GM23248 (cell line): Measurements from ENCODE around the gene SWAP70. TPM values are rescaled to one million over a fixed set of nuclear protein-coding genes. Genes with fewer than 3 reads are reported as not detected.

Experiments used
- DNase-seq: peaks from one replicate; pipeline ENCODE4 v3.0.0-alpha.2; 2015
- H2AFZ ChIP-seq: fragments of 200-600 bp; sonication (generic); 2 replicates; pipeline ENCODE4 v1.6.1; 2016; ENCODE audit warnings: antibody characterized with exemption
- H3F3A ChIP-seq: fragments of 200-600 bp; sonication (generic); 2 replicates; pipeline ENCODE4 v1.6.1; 2016; ENCODE audit warnings: mild to moderate bottlenecking, antibody characterized with exemption, mixed run types; ENCODE audit not compliant: insufficient read depth
- H3K27ac ChIP-seq: fragments of 200-600 bp; sonication (generic); 2 replicates; pipeline ENCODE4 v1.5.1; 2016; ENCODE audit warnings: mild to moderate bottlenecking
- H3K27me3 ChIP-seq: fragments of 200-600 bp; sonication (generic); replicated peaks from 2 replicates; pipeline ENCODE4 v1.6.1; 2016; ENCODE audit warnings: mild to moderate bottlenecking; ENCODE audit not compliant: insufficient read depth
- H3K36me3 ChIP-seq: fragments of 200-600 bp; sonication (generic); 2 replicates; pipeline ENCODE4 v1.6.1; 2016; ENCODE audit warnings: low read depth, mild to moderate bottlenecking
- H3K4me1 ChIP-seq: fragments of 200-600 bp; sonication (generic); 2 replicates; pipeline ENCODE4 v1.6.1; 2016; ENCODE audit warnings: mild to moderate bottlenecking; ENCODE audit not compliant: insufficient read depth
- H3K4me2 ChIP-seq: fragments of 200-600 bp; sonication (generic); one replicate; pipeline ENCODE4 v1.6.1; 2016; ENCODE audit warnings: mild to moderate bottlenecking; ENCODE audit not compliant: unreplicated experiment
- H3K4me3 ChIP-seq: fragments of 200-600 bp; sonication (generic); 2 replicates; pipeline ENCODE4 v1.5.1; 2016; ENCODE audit warnings: mild to moderate bottlenecking
- H3K79me2 ChIP-seq: fragments of 200-600 bp; sonication (generic); 2 replicates; pipeline ENCODE4 v1.6.1; 2016; ENCODE audit warnings: mild to moderate bottlenecking; ENCODE audit not compliant: insufficient read depth
- H3K9ac ChIP-seq: fragments of 200-600 bp; sonication (generic); 2 replicates; pipeline ENCODE4 v1.6.1; 2016; ENCODE audit warnings: mild to moderate bottlenecking
- H3K9me2 ChIP-seq: fragments of 200-600 bp; sonication (generic); 2 replicates; pipeline ENCODE4 v1.6.1; 2016; ENCODE audit warnings: mixed run types, mild to moderate bottlenecking, moderate library complexity; ENCODE audit not compliant: insufficient read depth
- H3K9me3 ChIP-seq: fragments of 200-600 bp; sonication (generic); one replicate; pipeline ENCODE4 v1.6.1; 2017; ENCODE audit warnings: low read depth
- H4K20me1 ChIP-seq: fragments of 200-600 bp; sonication (generic); 2 replicates; pipeline ENCODE4 v1.6.0; 2016; ENCODE audit not compliant: insufficient read depth
- EZH2 ChIP-seq: fragments of 200-600 bp; sonication (generic); IDR thresholded peaks from 2 replicates; pipeline ENCODE4 v1.6.1; 2018; ENCODE audit warnings: antibody characterized with exemption, mild to moderate bottlenecking; ENCODE audit not compliant: insufficient read depth, poor library complexity, severe bottlenecking
- EZH2phosphoT487 ChIP-seq: fragments of 200-600 bp; sonication (generic); IDR thresholded peaks from 2 replicates; pipeline ENCODE4 v1.6.1; 2018; ENCODE audit warnings: antibody characterized with exemption, moderate library complexity, mild to moderate bottlenecking, low read depth; ENCODE audit not compliant: insufficient read depth
- WGBS, 2 experiments: methylation state at CpG; one replicate each; pipeline ENCODE4 v1.1.6; 2015 to 2017; ENCODE audit warnings: low lambda C conversion rate in 2 of 2, low coverage in 1 of 2; ENCODE audit errors: missing lambda C conversion rate in 2 of 2; 5-methylcytosine and 5-hydroxymethylcytosine counted together
- in situ Hi-C: fragments of 300-500 bp; cut with MboI; formaldehyde crosslinking; loops from 2 replicates; pipeline ENCODE4 v1.15.0; 2020
- polyA plus RNA-seq: library from polyadenylated mRNA; unstranded; fragments of >200 nt; fragmentation: Nextera tagmentation; extraction: Ambion mirVana; gene quantifications from 2 replicates; pipeline ENCODE4 v1.2.1, GENCODE V29; 2016
- total RNA-seq: library from RNA; depleted of rRNA; stranded (reverse); fragments of >200 nt; shearing (Covaris generic); gene quantifications from 2 replicates; pipeline ENCODE4 v1.2.3, GENCODE V29; 2014

SWAP70 gene
- total and polyA plus RNA-seq, 2 experiments from 2014 or later: 46.4 to 73.3 TPM

GRCh38 chr11:9714272-9714940 is 50.5 kb downstream of the SWAP70 start:
- Histone ChIP-seq H3K9me3 (no peaks in the 10 kb centered on the region), H3K4me1 (peaks cover 19% of the 10 kb centered on the region), H3K79me2 (peaks cover 95% of the 10 kb centered on the region), H2AFZ (no peak overlapping the region), H3K4me3 (no peak overlapping the region), H3K9me2 (no peaks in the 10 kb centered on the region), H3F3A (peaks cover 9% of the 10 kb centered on the region), H3K4me2 (no peak overlapping the region), H3K9ac (no peak overlapping the region), H3K27me3 (no peaks in the 10 kb centered on the region), H3K27ac (no peak overlapping the region), H3K36me3 (no peaks in the 10 kb centered on the region; the same call in none of the 2 replicates), H4K20me1 (no peaks in the 10 kb centered on the region; the same call in 1 of the 2 replicates)
- 94 to 99% methylated on average over 5 of the region's 5 CpGs for WGBS, 2 experiments
- TF ChIP-seq EZH2phosphoT487 (no peak), EZH2 (no peak)
- peak; percentile 11 for DNase-seq
- in situ Hi-C loops: no loop called here

GRCh38 chr11:9716275-9717039 is 52.6 kb downstream of the SWAP70 start:
- no peak for TF ChIP-seq EZH2phosphoT487
- no peak for TF ChIP-seq EZH2
- H3K79me2 ChIP-seq: peaks cover 92% of the 10 kb centered on the region
- WGBS, 2 experiments: 63 to 73% methylated on average over 4 of the region's 4 CpGs
- H3K4me1 ChIP-seq: peaks cover 30% of the 10 kb centered on the region
- peak overlapping the region; percentile 26 for H3K4me2 ChIP-seq
- no peaks in the 10 kb centered on the region; the same call in 1 of the 2 replicates for H3K36me3 ChIP-seq
- H3K27ac ChIP-seq: peak overlapping the region; percentile 41
- DNase-seq: peak; percentile 77
- no peak overlapping the region for H3K4me3 ChIP-seq
- H3F3A ChIP-seq: peaks cover 9% of the 10 kb centered on the region
- H3K9ac ChIP-seq: no peak overlapping the region
- H3K27me3 ChIP-seq: no peaks in the 10 kb centered on the region
- H2AFZ ChIP-seq: no peak overlapping the region; the same call in 1 of the 2 replicates
- H3K9me3 ChIP-seq: no peaks in the 10 kb centered on the region
- in situ Hi-C loops: no loop called here
- no peaks in the 10 kb centered on the region for H3K9me2 ChIP-seq
- H4K20me1 ChIP-seq: no peaks in the 10 kb centered on the region; the same call in 1 of the 2 replicates

GRCh38 chr11:9717040-9717357 is 53.1 kb downstream of the SWAP70 start:
- H3K4me3 ChIP-seq: no peak overlapping the region
- H4K20me1 ChIP-seq: no peaks in the 10 kb centered on the region; the same call in 1 of the 2 replicates
- H3K79me2 ChIP-seq: peaks cover 92% of the 10 kb centered on the region
- peaks cover 30% of the 10 kb centered on the region for H3K4me1 ChIP-seq
- H3K4me2 ChIP-seq: peak overlapping the region; percentile 26
- H2AFZ ChIP-seq: no peak overlapping the region
- H3K9me3 ChIP-seq: no peaks in the 10 kb centered on the region
- no peak for DNase-seq
- H3K27me3 ChIP-seq: no peaks in the 10 kb centered on the region
- H3K36me3 ChIP-seq: no peaks in the 10 kb centered on the region; the same call in 1 of the 2 replicates
- H3K27ac ChIP-seq: peak overlapping the region; percentile 41
- H3K9me2 ChIP-seq: no peaks in the 10 kb centered on the region
- 97% methylated on average over 3 of the region's 3 CpGs for WGBS, 2 experiments
- no peak for TF ChIP-seq EZH2phosphoT487
- no peak for TF ChIP-seq EZH2
- in situ Hi-C loops: no loop called here
- no peak overlapping the region for H3K9ac ChIP-seq
- peaks cover 9% of the 10 kb centered on the region for H3F3A ChIP-seq

GRCh38 chr11:9717719-9718118 is 53.8 kb downstream of the SWAP70 start:
- WGBS, 2 experiments: 97 to 98% methylated on average over 2 of the region's 2 CpGs
- H2AFZ ChIP-seq: no peak overlapping the region
- H3K27me3 ChIP-seq: no peaks in the 10 kb centered on the region
- no peaks in the 10 kb centered on the region for H3K9me3 ChIP-seq
- no peak overlapping the region for H3K4me2 ChIP-seq
- DNase-seq: peak; percentile 6
- in situ Hi-C loops: no loop called here
- H3K9ac ChIP-seq: no peak overlapping the region
- H3F3A ChIP-seq: peaks cover 9% of the 10 kb centered on the region
- no peaks in the 10 kb centered on the region; the same call in 1 of the 2 replicates for H3K36me3 ChIP-seq
- H3K27ac ChIP-seq: no peak overlapping the region
- H3K4me3 ChIP-seq: no peak overlapping the region
- peaks cover 30% of the 10 kb centered on the region for H3K4me1 ChIP-seq
- H4K20me1 ChIP-seq: no peaks in the 10 kb centered on the region; the same call in 1 of the 2 replicates
- no peak for TF ChIP-seq EZH2
- TF ChIP-seq EZH2phosphoT487: no peak
- no peaks in the 10 kb centered on the region for H3K9me2 ChIP-seq
- peaks cover 92% of the 10 kb centered on the region for H3K79me2 ChIP-seq
